Colon (tissue), 2 donors: ENCODE measurements around the gene RCN1.
"Not testable (repeated sequence)": the region's sequence is repeated elsewhere in the genome, so short reads cannot be mapped to it uniquely, and the experiment has no call there.

Experiments
- FAIRE-seq: peaks from 2 replicates; lab custom pipeline; 2012; peaks lifted over from hg19 to GRCh38; lab: Jason Lieb, UNC
- donor health status: control.
- donor health status: control.

RCN1 gene

GRCh38 chr11:32113200-32113919, 22.5 kb downstream of the RCN1 start:
- no peak for FAIRE-seq

- no peak for FAIRE-seq
These were observed 23.0 kb downstream of the RCN1 start for GRCh38 chr11:32113920-32114203.

GRCh38 chr11:32115446-32115845, 24.6 kb downstream of the RCN1 start:
- no peak for FAIRE-seq

- FAIRE-seq: no peak
These were observed 25.8 kb downstream of the RCN1 start for GRCh38 chr11:32116668-32117067.

GRCh38 chr11:32118025-32118974, 27.4 kb downstream of the RCN1 start:
- no peak for FAIRE-seq

GRCh38 chr11:32119139-32119538, 28.3 kb downstream of the RCN1 start:
- FAIRE-seq: not testable (repeated sequence)

- no peak for FAIRE-seq
These were observed 30.1 kb downstream of the RCN1 start for GRCh38 chr11:32121012-32121411.

- no peak for FAIRE-seq
These were observed 31.3 kb downstream of the RCN1 start for GRCh38 chr11:32122200-32122599.

GRCh38 chr11:32131321-32131720, 40.4 kb downstream of the RCN1 start:
- no peak for FAIRE-seq

- no peak for FAIRE-seq
These were observed 45.8 kb downstream of the RCN1 start for GRCh38 chr11:32136657-32137056.

- FAIRE-seq: no peak
These were observed 46.4 kb downstream of the RCN1 start for GRCh38 chr11:32137263-32137662.

GRCh38 chr11:32137869-32138268, 47.0 kb downstream of the RCN1 start:
- FAIRE-seq: no peak

- no peak for FAIRE-seq
These were observed 48.0 kb downstream of the RCN1 start for GRCh38 chr11:32138902-32139301.

- FAIRE-seq: no peak
These were observed 49.1 kb downstream of the RCN1 start for GRCh38 chr11:32139896-32140520.

GRCh38 chr11:32141745-32142546, 51.1 kb downstream of the RCN1 start:
- FAIRE-seq: no peak

GRCh38 chr11:32143378-32143777, 52.5 kb downstream of the RCN1 start:
- FAIRE-seq: no peak

GRCh38 chr11:32145282-32145681, 54.4 kb downstream of the RCN1 start:
- FAIRE-seq: no peak

- no peak for FAIRE-seq
These were observed 58.0 kb downstream of the RCN1 start for GRCh38 chr11:32148895-32149294.

GRCh38 chr11:32149748-32150147, 58.9 kb downstream of the RCN1 start:
- FAIRE-seq: no peak

- FAIRE-seq: no peak
These were observed 60.2 kb downstream of the RCN1 start for GRCh38 chr11:32151027-32151426.

- no peak for FAIRE-seq
These were observed 61.3 kb downstream of the RCN1 start for GRCh38 chr11:32152216-32152615.

GRCh38 chr11:32152821-32153220, 61.9 kb downstream of the RCN1 start:
- no peak for FAIRE-seq
